Right atrium auricular region (tissue), 2 donors: ENCODE measurements around the gene BTBD17. TPM values are rescaled to one million over a fixed set of nuclear protein-coding genes. Genes with fewer than 3 reads are reported as not detected.

Source experiments
- DNase-seq: peaks from one replicate; pipeline ENCODE4 v3.0.0-alpha.2; 2019; ENCODE audit warnings: low spot score
- H3K27ac ChIP-seq, 2 donors: fragments of 200-600 bp; sonication (generic); 1 replicate in 1 of 2; 2 replicates in 1 of 2; pipeline ENCODE4 v1.5.1; 2016 to 2019
- H3K27me3 ChIP-seq, 2 donors: fragments of 200-600 bp; sonication (generic); one replicate each; pipeline versions ENCODE4 v1.5.1 to v1.6.0; 2017 to 2019
- H3K36me3 ChIP-seq: fragments of 200-600 bp; sonication (generic); one replicate; pipeline ENCODE4 v1.5.1; 2016
- H3K4me1 ChIP-seq, 2 donors: fragments of 200-600 bp; sonication (generic); one replicate each; pipeline versions ENCODE4 v1.5.1 to v1.6.0; 2017 to 2019
- H3K4me3 ChIP-seq, 2 donors: fragments of 200-600 bp; sonication (generic); 1 replicate in 1 of 2; 2 replicates in 1 of 2; pipeline ENCODE4 v1.5.1; 2017 to 2019; ENCODE audit warnings: mild to moderate bottlenecking in 1 of 2, moderate library complexity in 1 of 2
- H3K9me3 ChIP-seq, 2 donors: fragments of 200-600 bp; sonication (generic); one replicate each; pipeline ENCODE4 v1.5.1; 2019
- total RNA-seq, 2 donors: library from RNA; depleted of rRNA; stranded (reverse); fragments of >200 nt; gene quantifications; one replicate each; pipeline ENCODE4 v1.1.0, GENCODE V29; 2016
- TF ChIP-seq, protein P1 (sequence below), 2 donors: fragments of 200-600 bp; sonication (generic); IDR thresholded peaks; one replicate each; pipeline ENCODE4 v1.5.1; 2019; ENCODE audit warnings: antibody characterized with exemption in 2 of 2

BTBD17 gene
- total RNA-seq, 2 donors from 2014 or later: not detected

DNA sequence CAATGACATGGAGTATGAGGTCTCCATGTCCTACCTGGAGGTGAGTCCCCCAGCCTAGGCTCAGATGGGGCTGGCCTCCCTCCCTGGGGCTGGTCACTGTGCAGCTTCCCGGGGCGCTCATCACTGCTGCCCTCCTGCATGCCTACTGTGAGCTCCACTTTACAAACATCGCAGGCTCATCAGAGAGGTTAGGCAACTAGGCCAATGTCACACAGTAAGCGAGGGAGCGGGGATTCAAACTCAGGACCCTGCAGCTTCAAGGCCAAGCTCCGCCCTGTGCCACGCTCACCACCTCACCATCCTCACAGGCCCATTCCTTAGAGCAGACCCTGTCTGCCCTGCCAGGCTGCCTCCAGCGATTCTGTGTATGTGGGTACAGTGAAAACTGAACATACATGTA lies 18.5 kb downstream of the BTBD17 start:
- TF ChIP-seq, protein P1, sequence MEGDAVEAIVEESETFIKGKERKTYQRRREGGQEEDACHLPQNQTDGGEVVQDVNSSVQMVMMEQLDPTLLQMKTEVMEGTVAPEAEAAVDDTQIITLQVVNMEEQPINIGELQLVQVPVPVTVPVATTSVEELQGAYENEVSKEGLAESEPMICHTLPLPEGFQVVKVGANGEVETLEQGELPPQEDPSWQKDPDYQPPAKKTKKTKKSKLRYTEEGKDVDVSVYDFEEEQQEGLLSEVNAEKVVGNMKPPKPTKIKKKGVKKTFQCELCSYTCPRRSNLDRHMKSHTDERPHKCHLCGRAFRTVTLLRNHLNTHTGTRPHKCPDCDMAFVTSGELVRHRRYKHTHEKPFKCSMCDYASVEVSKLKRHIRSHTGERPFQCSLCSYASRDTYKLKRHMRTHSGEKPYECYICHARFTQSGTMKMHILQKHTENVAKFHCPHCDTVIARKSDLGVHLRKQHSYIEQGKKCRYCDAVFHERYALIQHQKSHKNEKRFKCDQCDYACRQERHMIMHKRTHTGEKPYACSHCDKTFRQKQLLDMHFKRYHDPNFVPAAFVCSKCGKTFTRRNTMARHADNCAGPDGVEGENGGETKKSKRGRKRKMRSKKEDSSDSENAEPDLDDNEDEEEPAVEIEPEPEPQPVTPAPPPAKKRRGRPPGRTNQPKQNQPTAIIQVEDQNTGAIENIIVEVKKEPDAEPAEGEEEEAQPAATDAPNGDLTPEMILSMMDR (IDR thresholded peaks at IDR 0.05): no peak
- H3K27ac ChIP-seq: no peak overlapping the region
- no peaks in the 10 kb centered on the region for H3K9me3 ChIP-seq
- no peak overlapping the region for H3K4me3 ChIP-seq
- H3K36me3 ChIP-seq: no peaks in the 10 kb centered on the region
- DNase-seq: no peak
- no peaks in the 10 kb centered on the region for H3K27me3 ChIP-seq
- no peaks in the 10 kb centered on the region for H3K4me1 ChIP-seq

DNA sequence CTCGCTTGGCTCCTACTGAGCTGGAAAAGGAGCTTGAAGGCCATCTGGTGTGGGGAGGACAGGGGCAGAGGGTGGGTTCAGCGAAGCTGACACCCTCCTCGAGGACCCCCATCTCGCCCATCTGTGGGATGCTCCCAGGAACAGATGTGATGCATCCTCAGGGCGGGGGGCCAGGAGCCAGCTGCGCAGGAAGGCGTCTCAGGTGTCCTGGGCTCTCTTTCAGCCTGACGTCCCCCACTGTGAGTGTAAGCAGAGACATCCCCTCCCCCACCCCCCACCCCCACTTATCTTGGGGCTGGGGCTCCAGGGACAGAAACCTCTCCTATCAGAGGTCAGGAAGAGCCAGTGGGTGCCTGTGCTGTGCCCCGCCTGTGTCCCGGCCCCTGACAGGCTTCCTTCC lies 19.4 kb downstream of the BTBD17 start:
- H3K27ac ChIP-seq: no peak overlapping the region
- no peak for DNase-seq
- TF ChIP-seq, protein P1 (IDR thresholded peaks at IDR 0.05): no peak
- H3K27me3 ChIP-seq: no peaks in the 10 kb centered on the region
- H3K4me1 ChIP-seq: no peaks in the 10 kb centered on the region
- H3K36me3 ChIP-seq: no peaks in the 10 kb centered on the region
- H3K4me3 ChIP-seq: no peak overlapping the region
- no peaks in the 10 kb centered on the region for H3K9me3 ChIP-seq

DNA sequence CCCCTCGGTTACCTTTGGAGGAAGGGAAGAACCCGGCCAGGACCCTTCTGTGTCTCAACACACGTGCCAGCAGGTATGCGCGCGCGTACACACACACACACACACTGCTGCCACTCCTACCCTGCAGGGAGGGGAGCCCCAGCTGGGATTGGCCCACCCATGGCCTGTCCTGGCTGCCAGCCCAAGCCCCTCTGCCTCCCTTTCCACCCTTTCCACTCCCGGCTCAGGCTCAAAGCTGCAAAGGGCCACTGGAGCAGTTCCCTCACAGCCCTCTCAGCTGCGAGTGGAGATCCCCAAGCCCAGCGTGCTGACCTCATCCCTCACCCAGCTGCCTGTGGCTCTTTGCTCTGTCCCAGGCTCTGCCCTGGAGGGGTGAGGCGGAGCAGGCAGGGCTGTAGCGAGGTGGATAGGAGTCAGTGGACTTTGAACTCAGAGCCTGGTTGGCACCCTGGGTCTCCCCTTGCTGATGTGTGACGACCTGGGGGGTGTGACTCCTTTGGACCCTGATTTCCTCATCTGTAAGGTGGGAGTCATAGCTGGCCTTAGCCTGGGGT lies 21.1 kb downstream of the BTBD17 start:
- no peak overlapping the region for H3K4me3 ChIP-seq
- TF ChIP-seq, protein P1 (IDR thresholded peaks at IDR 0.05): no peak
- H3K27me3 ChIP-seq: no peaks in the 10 kb centered on the region
- H3K9me3 ChIP-seq: no peaks in the 10 kb centered on the region
- H3K36me3 ChIP-seq: no peaks in the 10 kb centered on the region
- H3K4me1 ChIP-seq: no peaks in the 10 kb centered on the region
- H3K27ac ChIP-seq: no peak overlapping the region
- DNase-seq: no peak

DNA sequence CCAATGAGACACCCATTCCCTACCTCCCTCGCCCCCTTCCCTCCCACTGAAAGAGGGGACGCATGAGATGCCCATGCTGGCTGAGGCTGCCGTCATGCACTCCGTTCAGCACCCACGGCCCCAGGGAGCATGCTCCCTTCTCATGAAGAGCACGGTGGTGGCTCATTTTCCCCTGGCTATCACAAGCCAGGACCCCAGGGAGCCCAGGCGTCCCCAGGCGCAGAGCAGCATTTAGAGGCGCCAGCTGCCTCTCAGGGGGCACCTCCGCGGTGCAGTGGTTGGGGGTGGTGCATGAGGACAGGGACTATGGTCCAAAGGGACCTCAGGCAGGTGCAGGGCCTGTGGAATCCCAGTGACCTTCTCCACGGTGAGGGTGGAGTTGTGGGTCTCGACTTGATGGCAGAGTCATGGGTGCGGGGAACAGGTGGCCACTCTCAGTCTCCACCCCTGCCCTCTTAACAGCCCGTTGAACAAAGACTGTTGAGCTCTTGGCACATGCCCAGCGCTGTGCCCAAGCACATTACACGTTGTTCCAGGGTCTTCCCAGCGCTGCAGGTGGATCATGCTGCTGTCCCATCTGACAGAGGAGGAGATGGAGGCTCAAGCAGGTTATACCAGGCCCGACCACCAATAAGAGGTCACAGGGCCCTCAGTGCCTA lies 22.0 kb downstream of the BTBD17 start:
- H3K36me3 ChIP-seq: no peaks in the 10 kb centered on the region
- no peak overlapping the region for H3K27ac ChIP-seq
- no peaks in the 10 kb centered on the region for H3K9me3 ChIP-seq
- no peak overlapping the region for H3K4me3 ChIP-seq
- TF ChIP-seq, protein P1 (IDR thresholded peaks at IDR 0.05): no peak
- no peak for DNase-seq
- H3K4me1 ChIP-seq: no peaks in the 10 kb centered on the region
- H3K27me3 ChIP-seq: no peaks in the 10 kb centered on the region

DNA sequence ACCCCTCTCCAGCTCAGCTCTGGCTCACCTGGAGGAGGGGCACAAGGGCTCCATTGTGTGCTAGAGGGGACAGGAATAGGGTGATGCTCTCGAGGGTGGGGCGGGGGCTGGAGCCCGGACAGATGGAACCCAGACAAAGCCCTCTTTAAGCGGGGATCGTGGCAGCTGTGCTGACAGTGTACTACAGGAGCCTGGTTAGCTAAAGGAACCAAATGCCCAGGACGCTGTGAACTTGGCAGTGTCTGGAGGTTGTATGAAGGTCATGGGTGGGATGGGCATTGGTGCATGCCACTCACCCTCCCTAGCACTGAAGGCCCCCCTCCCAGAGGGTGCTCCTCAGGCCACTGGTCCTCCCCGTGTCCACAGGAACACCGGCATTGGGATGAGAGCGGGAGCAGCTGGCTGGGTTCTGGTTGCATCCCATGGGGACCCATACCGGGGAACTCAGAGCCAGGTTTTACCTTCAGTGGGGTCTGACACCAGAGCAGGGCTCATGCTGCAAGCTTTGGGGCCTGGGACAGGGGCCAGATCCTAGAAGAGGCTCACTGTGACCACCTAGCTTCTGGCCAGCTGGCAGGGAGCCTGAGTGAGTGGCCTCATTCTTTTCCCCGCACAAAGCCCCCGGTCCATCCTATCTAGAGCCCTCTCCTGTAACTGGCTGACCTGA lies 23.7 kb downstream of the BTBD17 start:
- no peaks in the 10 kb centered on the region for H3K9me3 ChIP-seq
- no peak for DNase-seq
- no peaks in the 10 kb centered on the region for H3K27me3 ChIP-seq
- TF ChIP-seq, protein P1 (IDR thresholded peaks at IDR 0.05): no peak
- H3K27ac ChIP-seq: no peak overlapping the region
- no peak overlapping the region for H3K4me3 ChIP-seq
- H3K4me1 ChIP-seq: no peaks in the 10 kb centered on the region
- no peaks in the 10 kb centered on the region for H3K36me3 ChIP-seq
